Colonic mucosa (tissue), 4 donors: ENCODE results near the gene NXPH1. TPM values are rescaled to one million over a fixed set of nuclear protein-coding genes. Genes with fewer than 3 reads are reported as not detected.

Source experiments
- DNase-seq: peaks from one replicate; pipeline ENCODE4 v3.0.0-alpha.2; 2020
- H3K27ac ChIP-seq: fragments of 200-600 bp; one replicate; pipeline ENCODE4 v1.8.0; 2021
- H3K27me3 ChIP-seq: fragments of 200-600 bp; one replicate; pipeline ENCODE4 v1.8.0; 2021
- H3K36me3 ChIP-seq: fragments of 200-600 bp; one replicate; pipeline ENCODE4 v1.8.0; 2021
- H3K4me1 ChIP-seq: fragments of 200-600 bp; one replicate; pipeline ENCODE4 v1.8.0; 2021; ENCODE audit warnings: mild to moderate bottlenecking
- H3K4me3 ChIP-seq: fragments of 200-600 bp; one replicate; pipeline ENCODE4 v1.8.0; 2021
- H3K9ac ChIP-seq, 2 donors: one replicate each; pipeline ENCODE4 v1.7.0; 2013; ENCODE audit warnings: control low read depth in 2 of 2, low read depth in 2 of 2, low read length in 2 of 2
- H3K9me3 ChIP-seq: fragments of 200-600 bp; one replicate; pipeline ENCODE4 v1.8.0; 2021
- CTCF ChIP-seq: fragments of 200-600 bp; IDR thresholded peaks from one replicate; pipeline ENCODE4 v1.8.0; 2022; ENCODE audit warnings: antibody characterized with exemption, mild to moderate bottlenecking
- intact Hi-C: fragments of 100-400 bp; cut with DNase I; formaldehyde crosslinking; loops from one replicate; pipeline ENCODE4 v1.14.1; 2022
- total RNA-seq, 2 donors: library from RNA; stranded (reverse); fragmentation: NEBNext Ultra II Directional in 1 of 2; extraction: Animal tissue kit (Norgen Biotek cat#: 25700) in 1 of 2; gene quantifications; one replicate each; pipeline ENCODE4 v1.2.1, GENCODE V29; 2021
- donor health status: healthy.
- donor health status: DM: no; HTN: no; CAD: no.
- donor health status: DM: no; HTN: no; CAD: no.

NXPH1 gene
- total RNA-seq, 2 donors from 2014 or later: 0.30 TPM; not detected in 1

GRCh38 chr7:8436965-8437364 is 3.6 kb downstream of the NXPH1 start:
- intact Hi-C loops: loop anchor here (5.0 kb wide), 1 partner anchor 285 kb away; no protein-coding TSS in a partner anchor
- H3K27me3 ChIP-seq: peaks cover 53% of the 10 kb centered on the region

GRCh38 chr7:8437606-8438005 is 4.2 kb downstream of the NXPH1 start:
- H3K4me3 ChIP-seq: no peak overlapping the region
- no peak overlapping the region for H3K27ac ChIP-seq
- no peak for TF ChIP-seq CTCF
- no peak for DNase-seq
- no peaks in the 10 kb centered on the region for H3K4me1 ChIP-seq
- H3K36me3 ChIP-seq: no peaks in the 10 kb centered on the region
- peaks cover 60% of the 10 kb centered on the region for H3K27me3 ChIP-seq
- no peak overlapping the region for H3K9ac ChIP-seq
- no peaks in the 10 kb centered on the region for H3K9me3 ChIP-seq
- intact Hi-C loops: loop anchor here (5.0 kb wide), 1 partner anchor 285 kb away; no protein-coding TSS in a partner anchor

More at GRCh38 chr7:8436965-8437364, 3.6 kb downstream of the NXPH1 start:
- no peak overlapping the region for H3K4me3 ChIP-seq
- no peaks in the 10 kb centered on the region for H3K36me3 ChIP-seq
- TF ChIP-seq CTCF: peak; percentile 56
- H3K4me1 ChIP-seq: no peaks in the 10 kb centered on the region
- DNase-seq: peak; percentile 48
- no peak overlapping the region for H3K27ac ChIP-seq
- no peaks in the 10 kb centered on the region for H3K9me3 ChIP-seq
- H3K9ac ChIP-seq: no peak overlapping the region

GRCh38 chr7:8440670-8441069 is 7.3 kb downstream of the NXPH1 start:
- intact Hi-C loops: no loop called here
- H3K4me1 ChIP-seq: no peaks in the 10 kb centered on the region
- H3K27ac ChIP-seq: no peak overlapping the region
- H3K36me3 ChIP-seq: no peaks in the 10 kb centered on the region
- H3K9ac ChIP-seq: no peak overlapping the region
- TF ChIP-seq CTCF: no peak
- no peak for DNase-seq
- peaks cover 46% of the 10 kb centered on the region for H3K27me3 ChIP-seq
- no peak overlapping the region for H3K4me3 ChIP-seq
- no peaks in the 10 kb centered on the region for H3K9me3 ChIP-seq

- intact Hi-C loops: no loop called here
- no peaks in the 10 kb centered on the region for H3K4me1 ChIP-seq
- TF ChIP-seq CTCF: no peak
- H3K9me3 ChIP-seq: no peaks in the 10 kb centered on the region
- no peaks in the 10 kb centered on the region for H3K36me3 ChIP-seq
- no peak overlapping the region for H3K9ac ChIP-seq
- peaks cover 42% of the 10 kb centered on the region for H3K27me3 ChIP-seq
- H3K4me3 ChIP-seq: no peak overlapping the region
- H3K27ac ChIP-seq: no peak overlapping the region
- no peak for DNase-seq
These were observed 7.9 kb downstream of the NXPH1 start for GRCh38 chr7:8441106-8441965.

- H3K4me3 ChIP-seq: no peak overlapping the region
- intact Hi-C loops: no loop called here
- H3K9me3 ChIP-seq: no peaks in the 10 kb centered on the region
- H3K27ac ChIP-seq: no peak overlapping the region
- TF ChIP-seq CTCF: no peak
- H3K36me3 ChIP-seq: no peaks in the 10 kb centered on the region
- no peak for DNase-seq
- peaks cover 35% of the 10 kb centered on the region for H3K27me3 ChIP-seq
- H3K4me1 ChIP-seq: no peaks in the 10 kb centered on the region
- no peak overlapping the region for H3K9ac ChIP-seq
These were observed 8.8 kb downstream of the NXPH1 start for GRCh38 chr7:8442051-8442813.
